Right hindlimb (tissue), 1 donor: ENCODE data around the gene KLHDC3.

Source experiments
- DNase-seq: peaks from one replicate; pipeline ENCODE4 v3.0.0-alpha.2; 2018

KLHDC3 gene

DNA sequence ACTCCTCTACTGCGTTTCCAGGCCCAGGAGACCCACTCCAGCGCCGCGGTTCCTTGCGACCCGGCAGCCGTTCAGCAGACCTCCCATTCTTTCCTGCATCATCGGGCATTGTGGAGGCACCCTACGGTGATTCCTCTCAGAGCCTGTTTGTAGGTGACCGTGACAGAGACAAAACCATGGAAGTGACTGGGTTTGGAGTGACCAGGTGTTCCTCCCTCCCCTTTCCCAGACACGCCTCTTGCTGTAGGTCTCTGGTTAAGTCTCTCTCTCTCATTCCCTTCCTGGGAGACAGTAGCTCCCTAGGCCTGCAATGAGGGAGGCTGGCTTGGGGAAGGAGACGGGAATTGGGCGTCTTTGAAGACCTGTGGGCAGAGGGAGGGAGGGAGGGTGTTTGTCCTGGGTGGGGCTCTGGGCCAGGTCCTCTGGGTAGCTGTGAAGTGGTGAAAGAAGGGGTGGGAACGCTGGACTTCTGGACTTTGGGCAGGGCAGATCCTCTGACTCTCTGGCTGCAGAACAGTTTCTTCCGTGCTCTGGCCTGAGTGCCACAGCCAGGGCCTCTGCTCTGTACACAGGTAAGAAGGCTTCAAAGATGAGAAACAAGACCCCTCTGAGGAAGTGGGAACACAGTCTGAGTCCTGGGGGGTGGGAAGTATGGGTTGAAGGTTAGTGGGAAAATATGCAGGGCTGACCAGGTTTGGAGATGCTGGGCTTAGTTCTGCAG, 46.1 kb downstream of the KLHDC3 start:
- no peak for DNase-seq

- DNase-seq, result no peak
Measured at GRCh38 chr6:43060755-43061633, 46.9 kb downstream of the KLHDC3 start.

DNA sequence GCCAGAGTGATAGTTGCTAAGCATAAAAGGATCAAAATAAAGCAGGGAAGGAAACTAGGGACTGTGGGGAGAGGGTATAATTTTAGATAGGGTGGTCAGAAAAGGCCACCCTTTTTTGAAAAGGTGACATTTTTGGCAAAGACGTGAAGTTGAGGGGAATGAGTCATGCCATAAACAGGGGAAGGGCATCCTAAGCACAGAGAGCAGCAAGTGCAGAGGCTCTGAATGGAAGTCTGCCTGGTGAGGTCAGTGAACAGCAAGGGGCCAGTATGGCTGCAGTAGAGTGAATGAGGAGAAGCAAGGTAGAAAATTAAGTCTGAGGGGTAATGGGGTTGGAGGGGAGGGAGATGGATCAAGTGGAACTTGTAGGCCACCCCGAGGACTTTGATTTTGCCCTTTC, 47.8 kb downstream of the KLHDC3 start:
- no peak for DNase-seq

DNA sequence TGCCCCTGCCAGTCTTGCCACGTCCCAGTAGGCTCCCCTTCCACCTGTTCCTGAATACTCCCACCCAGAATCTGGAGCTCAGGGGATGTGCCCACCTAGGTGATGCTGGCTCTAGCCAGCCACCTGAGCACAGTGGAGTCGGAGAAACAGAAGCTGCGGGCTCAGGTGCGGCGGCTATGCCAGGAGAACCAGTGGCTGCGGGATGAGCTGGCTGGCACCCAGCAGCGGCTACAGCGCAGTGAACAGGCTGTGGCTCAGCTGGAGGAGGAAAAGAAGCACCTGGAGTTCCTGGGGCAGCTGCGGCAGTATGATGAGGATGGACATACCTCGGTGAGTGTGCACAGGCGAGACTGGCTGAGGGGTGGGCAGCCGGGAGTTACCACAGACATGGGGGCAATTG, 48.8 kb downstream of the KLHDC3 start:
- no peak for DNase-seq

- no peak for DNase-seq
Measured at GRCh38 chr6:43070028-43070632, 56.1 kb downstream of the KLHDC3 start.
